ENCODE data around the gene ARHGAP25. TPM values are rescaled to one million over a fixed set of nuclear protein-coding genes. Genes with fewer than 3 reads are reported as not detected.

The ARHGAP25 gene
- total RNA-seq, 1 donor from 2014 or later: 31.8 TPM

- intact Hi-C loops (cut with DNase I): no loop called here
- no peaks in the 10 kb centered on the region for H3K4me1 ChIP-seq
- H3K27me3 ChIP-seq: no peaks in the 10 kb centered on the region
- ATAC-seq (no peak), DNase-seq (no peak)
- no peaks in the 10 kb centered on the region for H3K36me3 ChIP-seq
- no peak for TF ChIP-seq CTCF (IDR thresholded peaks at IDR 0.05)
- H3K9me3 ChIP-seq: no peaks in the 10 kb centered on the region
- no peak overlapping the region for H3K4me3 ChIP-seq
- no peak overlapping the region for H3K27ac ChIP-seq
Observed at GRCh38 chr2:68850524-68850923, 115.9 kb downstream of the ARHGAP25 start.

GRCh38 chr2:68853035-68853434 is 118.4 kb downstream of the ARHGAP25 start:
- no peak for ATAC-seq
- intact Hi-C loops (cut with DNase I): no loop called here
- Histone ChIP-seq H3K36me3 (no peaks in the 10 kb centered on the region), H3K27me3 (no peaks in the 10 kb centered on the region), H3K9me3 (no peaks in the 10 kb centered on the region), H3K27ac (no peak overlapping the region), H3K4me1 (peaks cover 2% of the 10 kb centered on the region), H3K4me3 (no peak overlapping the region)
- DNase-seq: no peak
- TF ChIP-seq CTCF (IDR thresholded peaks at IDR 0.05): no peak

GRCh38 chr2:68853915-68854314 is 119.3 kb downstream of the ARHGAP25 start:
- no peak for ATAC-seq

GRCh38 chr2:68854476-68854875 is 119.9 kb downstream of the ARHGAP25 start:
- TF ChIP-seq CTCF (IDR thresholded peaks at IDR 0.05): no peak
- intact Hi-C loops (cut with DNase I): no loop called here
- DNase-seq (no peak), ATAC-seq (no peak)
- H3K27ac ChIP-seq: no peak overlapping the region
- H3K4me1 ChIP-seq: peaks cover 7% of the 10 kb centered on the region
- H3K9me3 ChIP-seq: no peaks in the 10 kb centered on the region
- no peaks in the 10 kb centered on the region for H3K36me3 ChIP-seq
- H3K4me3 ChIP-seq: no peak overlapping the region
- H3K27me3 ChIP-seq: no peaks in the 10 kb centered on the region

More at GRCh38 chr2:68853915-68854314, 119.3 kb downstream of the ARHGAP25 start:
- Histone ChIP-seq H3K27ac (no peak overlapping the region), H3K27me3 (no peaks in the 10 kb centered on the region), H3K4me3 (no peak overlapping the region), H3K36me3 (no peaks in the 10 kb centered on the region), H3K4me1 (peaks cover 7% of the 10 kb centered on the region), H3K9me3 (no peaks in the 10 kb centered on the region)
- intact Hi-C loops (cut with DNase I): no loop called here
- DNase-seq: no peak
- no peak for TF ChIP-seq CTCF (IDR thresholded peaks at IDR 0.05)

- Histone ChIP-seq H3K4me3 (no peak overlapping the region), H3K9me3 (no peaks in the 10 kb centered on the region), H3K27ac (no peak overlapping the region), H3K36me3 (no peaks in the 10 kb centered on the region), H3K27me3 (no peaks in the 10 kb centered on the region), H3K4me1 (peaks cover 7% of the 10 kb centered on the region)
- TF ChIP-seq CTCF (IDR thresholded peaks at IDR 0.05): no peak
- DNase-seq: no peak
- intact Hi-C loops (cut with DNase I): no loop called here
- no peak for ATAC-seq
Observed at GRCh38 chr2:68855550-68855949, 120.9 kb downstream of the ARHGAP25 start.

- Histone ChIP-seq H3K4me1 (peaks cover 7% of the 10 kb centered on the region), H3K9me3 (no peaks in the 10 kb centered on the region), H3K36me3 (no peaks in the 10 kb centered on the region), H3K27ac (no peak overlapping the region), H3K4me3 (no peak overlapping the region), H3K27me3 (no peaks in the 10 kb centered on the region)
- no peak for DNase-seq
- intact Hi-C loops (cut with DNase I): no loop called here
- peak; percentile 17 for ATAC-seq
- TF ChIP-seq CTCF (IDR thresholded peaks at IDR 0.05): no peak
Observed at GRCh38 chr2:68857202-68857845, 122.7 kb downstream of the ARHGAP25 start.

Measured in upper lobe of right lung (tissue), 1 donor.